Measurements from ENCODE around the gene DSCAM. TPM values are rescaled to one million over a fixed set of nuclear protein-coding genes. Genes with fewer than 3 reads are reported as not detected.

Gene DSCAM
- total and polyA plus RNA-seq, 2 experiments from 2014 or later, result not detected

DNA sequence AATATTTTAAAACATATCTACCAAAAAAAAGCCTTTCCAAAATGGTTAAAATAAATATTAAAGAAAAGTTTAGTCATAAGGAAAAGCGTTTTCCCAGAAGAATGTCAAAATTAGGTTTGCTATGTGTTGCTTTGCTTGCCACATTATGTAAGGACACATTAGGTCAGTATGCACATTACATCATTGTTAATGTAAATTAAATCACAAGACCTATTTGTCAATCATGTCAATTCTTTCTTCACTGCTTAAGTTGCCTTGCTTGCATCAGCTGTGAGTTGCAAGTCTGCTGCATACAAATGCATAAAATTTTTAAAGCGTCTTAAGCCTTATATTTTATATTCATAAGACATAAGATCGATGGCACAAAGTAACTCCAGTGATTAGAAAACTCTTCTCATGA, 530.9 kb downstream of the DSCAM start:
- no peak overlapping the region for H2AFZ ChIP-seq
- DNase-seq, result no peak
- H3K4me3 ChIP-seq, result no peak overlapping the region
- H3K79me2 ChIP-seq (ENCODE audit: insufficient read depth), result no peaks in the 10 kb centered on the region
- H3K27me3 ChIP-seq (replicated peaks; ENCODE audit: insufficient read depth), result no peaks in the 10 kb centered on the region
- whole genome bisulfite sequencing, 2 experiments (ENCODE audit: low coverage in 1 of 2, low lambda C conversion rate in 2 of 2, missing lambda C conversion rate in 2 of 2), result 12 to 21% methylated on average over 3 of the region's 3 CpGs
- H3K9ac ChIP-seq, result no peak overlapping the region
- in situ Hi-C loops (cut with MboI), result no loop called here
- H3K4me1 ChIP-seq (ENCODE audit: insufficient read depth), result no peaks in the 10 kb centered on the region
- H3K9me3 ChIP-seq (ENCODE audit: low read depth), result no peaks in the 10 kb centered on the region
- no peak overlapping the region for H3K4me2 ChIP-seq (ENCODE audit: unreplicated experiment)
- H3K27ac ChIP-seq, result no peak overlapping the region
- TF ChIP-seq EZH2phosphoT487 (IDR thresholded peaks at IDR 0.05; ENCODE audit: insufficient read depth, low read depth), result no peak
- no peaks in the 10 kb centered on the region for H3K36me3 ChIP-seq (ENCODE audit: low read depth)
- no peaks in the 10 kb centered on the region for H3F3A ChIP-seq (ENCODE audit: insufficient read depth)
- no peaks in the 10 kb centered on the region for H4K20me1 ChIP-seq (ENCODE audit: insufficient read depth)
- H3K9me2 ChIP-seq (ENCODE audit: insufficient read depth), result no peaks in the 10 kb centered on the region

DNA sequence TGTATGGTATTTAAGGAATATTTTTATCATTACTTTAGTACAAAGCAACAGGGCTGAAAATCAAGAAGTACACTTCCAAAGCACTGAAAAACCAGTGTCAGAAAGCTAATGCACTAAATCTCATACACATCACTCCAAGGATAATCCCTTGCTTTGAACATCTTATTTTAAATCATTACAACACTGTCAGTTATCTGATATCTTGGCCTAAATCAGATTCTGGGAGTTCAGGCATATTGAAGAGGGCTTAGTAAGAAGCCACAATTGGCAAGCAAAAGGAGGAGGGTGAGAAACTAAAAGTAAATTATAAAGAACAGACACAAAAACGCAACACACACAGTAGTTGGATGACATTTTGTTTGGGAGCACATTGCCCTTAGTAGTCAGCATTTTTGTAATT, 531.3 kb downstream of the DSCAM start:
- TF ChIP-seq EZH2phosphoT487 (IDR thresholded peaks at IDR 0.05; ENCODE audit: insufficient read depth, low read depth) (no peak), EZH2 (IDR thresholded peaks at IDR 0.05; ENCODE audit: insufficient read depth, poor library complexity, severe bottlenecking) (no peak)
- H3K27me3 ChIP-seq (replicated peaks; ENCODE audit: insufficient read depth), result no peaks in the 10 kb centered on the region
- no peaks in the 10 kb centered on the region for H4K20me1 ChIP-seq (ENCODE audit: insufficient read depth)
- H3K4me1 ChIP-seq (ENCODE audit: insufficient read depth), result no peaks in the 10 kb centered on the region
- no peak overlapping the region for H3K27ac ChIP-seq
- no peak overlapping the region for H3K4me2 ChIP-seq (ENCODE audit: unreplicated experiment)
- in situ Hi-C loops (cut with MboI), result no loop called here
- no peak for DNase-seq
- no peak overlapping the region for H3K9ac ChIP-seq
- 0 to 17% methylated on average over 1 of the region's 1 CpG for WGBS, 2 experiments (ENCODE audit: low coverage in 1 of 2, low lambda C conversion rate in 2 of 2, missing lambda C conversion rate in 2 of 2)
- no peaks in the 10 kb centered on the region for H3K9me2 ChIP-seq (ENCODE audit: insufficient read depth)
- H3K36me3 ChIP-seq (ENCODE audit: low read depth), result no peaks in the 10 kb centered on the region
- H3K4me3 ChIP-seq, result no peak overlapping the region
- H3F3A ChIP-seq (ENCODE audit: insufficient read depth), result no peaks in the 10 kb centered on the region
- H3K79me2 ChIP-seq (ENCODE audit: insufficient read depth), result no peaks in the 10 kb centered on the region
- no peak overlapping the region for H2AFZ ChIP-seq
- H3K9me3 ChIP-seq (ENCODE audit: low read depth), result no peaks in the 10 kb centered on the region

- Histone ChIP-seq H3K4me2 (ENCODE audit: unreplicated experiment) (no peak overlapping the region), H3K9me2 (ENCODE audit: insufficient read depth) (no peaks in the 10 kb centered on the region), H4K20me1 (ENCODE audit: insufficient read depth) (no peaks in the 10 kb centered on the region), H2AFZ (no peak overlapping the region), H3K79me2 (ENCODE audit: insufficient read depth) (no peaks in the 10 kb centered on the region), H3K27me3 (replicated peaks; ENCODE audit: insufficient read depth) (no peaks in the 10 kb centered on the region), H3K4me3 (no peak overlapping the region), H3K36me3 (ENCODE audit: low read depth) (no peaks in the 10 kb centered on the region), H3K9ac (no peak overlapping the region), H3K27ac (no peak overlapping the region), H3K4me1 (ENCODE audit: insufficient read depth) (no peaks in the 10 kb centered on the region), H3K9me3 (ENCODE audit: low read depth) (no peaks in the 10 kb centered on the region), H3F3A (ENCODE audit: insufficient read depth) (no peaks in the 10 kb centered on the region)
- TF ChIP-seq EZH2phosphoT487 (IDR thresholded peaks at IDR 0.05; ENCODE audit: insufficient read depth, low read depth), result no peak
- no peak for TF ChIP-seq EZH2 (IDR thresholded peaks at IDR 0.05; ENCODE audit: insufficient read depth, poor library complexity, severe bottlenecking)
- in situ Hi-C loops (cut with MboI), result no loop called here
- WGBS, 2 experiments (ENCODE audit: low coverage in 1 of 2, low lambda C conversion rate in 2 of 2, missing lambda C conversion rate in 2 of 2), result 24 to 27% methylated on average over 4 of the region's 4 CpGs
- no peak for DNase-seq
These were observed 533.7 kb downstream of the DSCAM start for GRCh38 chr21:40313260-40313659.

DNA sequence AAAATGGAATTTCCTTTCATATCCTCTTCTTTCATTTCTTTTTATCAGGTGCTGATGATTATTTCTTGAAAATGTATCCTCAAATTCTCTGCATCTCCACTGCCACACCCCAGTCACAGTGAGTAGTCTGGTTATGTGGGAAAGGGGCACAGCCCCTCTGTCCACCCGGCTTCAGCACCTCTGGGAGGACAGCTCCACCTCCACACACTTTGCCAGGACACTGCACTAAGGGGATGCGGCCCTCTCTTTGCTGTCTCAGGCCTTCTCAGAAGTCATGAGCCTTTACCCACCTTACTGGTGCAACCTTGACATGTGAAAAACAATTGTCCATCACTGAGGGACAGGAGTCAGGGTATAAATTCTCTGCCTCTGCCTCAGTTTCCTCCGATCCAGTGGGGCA, 546.7 kb downstream of the DSCAM start:
- TF ChIP-seq EZH2phosphoT487 (IDR thresholded peaks at IDR 0.05; ENCODE audit: insufficient read depth, low read depth) (no peak), EZH2 (IDR thresholded peaks at IDR 0.05; ENCODE audit: insufficient read depth, poor library complexity, severe bottlenecking) (no peak)
- Histone ChIP-seq H3K4me1 (ENCODE audit: insufficient read depth) (no peaks in the 10 kb centered on the region), H3K9me2 (ENCODE audit: insufficient read depth) (no peaks in the 10 kb centered on the region), H4K20me1 (ENCODE audit: insufficient read depth) (no peaks in the 10 kb centered on the region), H3K27me3 (replicated peaks; ENCODE audit: insufficient read depth) (no peaks in the 10 kb centered on the region), H3K9ac (no peak overlapping the region), H2AFZ (no peak overlapping the region), H3K4me3 (no peak overlapping the region), H3K27ac (no peak overlapping the region), H3K79me2 (ENCODE audit: insufficient read depth) (no peaks in the 10 kb centered on the region), H3K36me3 (ENCODE audit: low read depth) (no peaks in the 10 kb centered on the region), H3K9me3 (ENCODE audit: low read depth) (no peaks in the 10 kb centered on the region), H3F3A (ENCODE audit: insufficient read depth) (no peaks in the 10 kb centered on the region), H3K4me2 (ENCODE audit: unreplicated experiment) (no peak overlapping the region)
- DNase-seq, result no peak
- in situ Hi-C loops (cut with MboI), result no loop called here
- 20 to 22% methylated on average over 3 of the region's 3 CpGs for WGBS, 2 experiments (ENCODE audit: low coverage in 1 of 2, low lambda C conversion rate in 2 of 2, missing lambda C conversion rate in 2 of 2)

GRCh38 chr21:40299451-40299850, 547.5 kb downstream of the DSCAM start:
- H3K4me2 ChIP-seq (ENCODE audit: unreplicated experiment), result no peak overlapping the region
- no peaks in the 10 kb centered on the region for H3K4me1 ChIP-seq (ENCODE audit: insufficient read depth)
- H3K79me2 ChIP-seq (ENCODE audit: insufficient read depth), result no peaks in the 10 kb centered on the region
- in situ Hi-C loops (cut with MboI), result no loop called here
- H3F3A ChIP-seq (ENCODE audit: insufficient read depth), result no peaks in the 10 kb centered on the region
- H3K27me3 ChIP-seq (replicated peaks; ENCODE audit: insufficient read depth), result no peaks in the 10 kb centered on the region
- H2AFZ ChIP-seq, result no peak overlapping the region
- no peak overlapping the region for H3K4me3 ChIP-seq
- H3K36me3 ChIP-seq (ENCODE audit: low read depth), result no peaks in the 10 kb centered on the region
- DNase-seq, result no peak
- H3K9me2 ChIP-seq (ENCODE audit: insufficient read depth), result no peaks in the 10 kb centered on the region
- H3K9me3 ChIP-seq (ENCODE audit: low read depth), result no peaks in the 10 kb centered on the region
- H4K20me1 ChIP-seq (ENCODE audit: insufficient read depth), result no peaks in the 10 kb centered on the region
- no peak for TF ChIP-seq EZH2 (IDR thresholded peaks at IDR 0.05; ENCODE audit: insufficient read depth, poor library complexity, severe bottlenecking)
- no peak overlapping the region for H3K9ac ChIP-seq
- H3K27ac ChIP-seq, result no peak overlapping the region
